Endothelial cell of umbilical vein (primary cell): ENCODE results near the gene PPP1R3D.

Experiments
- EZH2 ChIP-seq: IDR thresholded peaks from 2 replicates; pipeline ENCODE4 v1.6.1; 2012; ENCODE audit warnings: borderline replicate concordance, low read depth, mild to moderate bottlenecking, moderate library complexity, low read length, inconsistent platforms; ENCODE audit not compliant: severe bottlenecking
- FOS ChIP-seq: IDR thresholded peaks from 2 replicates; pipeline ENCODE4 v1.6.1; 2011; ENCODE audit warnings: mild to moderate bottlenecking, low read length, moderate library complexity, borderline replicate concordance; ENCODE audit not compliant: insufficient read depth
- GATA2 ChIP-seq: IDR thresholded peaks from 2 replicates; pipeline ENCODE4 v1.7.0; 2011; ENCODE audit warnings: low read depth, mild to moderate bottlenecking, moderate library complexity, mixed read lengths, low read length; ENCODE audit not compliant: insufficient read length, insufficient read depth
- MYC ChIP-seq: IDR thresholded peaks from one replicate; pipeline ENCODE4 v1.6.1; 2011; ENCODE audit warnings: mild to moderate bottlenecking, low read depth, low read length
- POLR2A ChIP-seq: IDR thresholded peaks from 2 replicates; pipeline ENCODE4 v1.6.1; 2012; ENCODE audit warnings: low read depth, mild to moderate bottlenecking, control low read depth, low read length
- POLR2AphosphoS5 ChIP-seq: IDR thresholded peaks from 2 replicates; pipeline ENCODE4 v1.6.1; 2012; ENCODE audit warnings: low read depth, mild to moderate bottlenecking, control low read depth, low read length, moderate library complexity; ENCODE audit not compliant: insufficient read depth
- TF ChIP-seq, protein P1 (sequence below), 2 donors: IDR thresholded peaks; 1 replicate in 1 of 2; 2 replicates in 1 of 2; pipeline ENCODE4 v1.5.1; 2011; ENCODE audit warnings: low read length in 2 of 2, mild to moderate bottlenecking in 2 of 2, moderate library complexity in 2 of 2, control low read depth in 1 of 2, inconsistent platforms in 1 of 2, low read depth in 1 of 2; ENCODE audit not compliant: insufficient read depth in 1 of 2; ENCODE audit errors: extremely low read depth in 1 of 2
- TF ChIP-seq, protein P2 (sequence below): IDR thresholded peaks from 2 replicates; pipeline ENCODE4 v1.6.1; 2011; ENCODE audit not compliant: insufficient read depth, insufficient read length

DNA sequence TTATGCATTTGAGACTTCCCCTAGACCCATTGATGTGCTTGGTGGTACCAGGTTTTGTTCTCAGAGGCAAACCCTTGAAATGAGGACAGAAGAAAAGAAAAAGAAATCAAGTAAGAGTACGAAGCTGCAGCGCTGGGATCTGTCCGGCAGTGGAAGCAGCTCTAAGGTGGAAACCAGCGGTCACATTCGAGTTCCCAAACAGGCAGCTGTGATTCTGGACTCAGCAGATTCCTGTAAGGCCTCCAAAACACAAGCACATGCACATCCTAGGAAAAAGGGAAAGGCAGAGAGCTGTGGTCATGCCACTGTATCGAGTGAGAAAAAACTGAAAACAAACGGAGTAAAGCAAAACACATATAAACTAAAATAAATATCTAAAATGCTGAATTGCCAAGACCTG is 4.6 kb upstream of the PPP1R3D start:
- TF ChIP-seq POLR2A (no peak), FOS (no peak), POLR2AphosphoS5 (no peak), EZH2 (no peak), GATA2 (no peak), MYC (no peak)
- TF ChIP-seq, protein P1, sequence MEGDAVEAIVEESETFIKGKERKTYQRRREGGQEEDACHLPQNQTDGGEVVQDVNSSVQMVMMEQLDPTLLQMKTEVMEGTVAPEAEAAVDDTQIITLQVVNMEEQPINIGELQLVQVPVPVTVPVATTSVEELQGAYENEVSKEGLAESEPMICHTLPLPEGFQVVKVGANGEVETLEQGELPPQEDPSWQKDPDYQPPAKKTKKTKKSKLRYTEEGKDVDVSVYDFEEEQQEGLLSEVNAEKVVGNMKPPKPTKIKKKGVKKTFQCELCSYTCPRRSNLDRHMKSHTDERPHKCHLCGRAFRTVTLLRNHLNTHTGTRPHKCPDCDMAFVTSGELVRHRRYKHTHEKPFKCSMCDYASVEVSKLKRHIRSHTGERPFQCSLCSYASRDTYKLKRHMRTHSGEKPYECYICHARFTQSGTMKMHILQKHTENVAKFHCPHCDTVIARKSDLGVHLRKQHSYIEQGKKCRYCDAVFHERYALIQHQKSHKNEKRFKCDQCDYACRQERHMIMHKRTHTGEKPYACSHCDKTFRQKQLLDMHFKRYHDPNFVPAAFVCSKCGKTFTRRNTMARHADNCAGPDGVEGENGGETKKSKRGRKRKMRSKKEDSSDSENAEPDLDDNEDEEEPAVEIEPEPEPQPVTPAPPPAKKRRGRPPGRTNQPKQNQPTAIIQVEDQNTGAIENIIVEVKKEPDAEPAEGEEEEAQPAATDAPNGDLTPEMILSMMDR (IDR thresholded peaks at IDR 0.05; ENCODE audit: extremely low read depth in 1 of 2, insufficient read depth in 1 of 2, low read depth in 1 of 2, low read length in 2 of 2): no peak
- TF ChIP-seq, protein P2, sequence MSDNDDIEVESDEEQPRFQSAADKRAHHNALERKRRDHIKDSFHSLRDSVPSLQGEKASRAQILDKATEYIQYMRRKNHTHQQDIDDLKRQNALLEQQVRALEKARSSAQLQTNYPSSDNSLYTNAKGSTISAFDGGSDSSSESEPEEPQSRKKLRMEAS: no peak
